H1 (cell line): ENCODE data around the gene FBXO7.

Experiments used
- CEBPB ChIP-seq: IDR thresholded peaks from 2 replicates; pipeline ENCODE4 v1.6.1; 2012; ENCODE audit warnings: low read depth, low read length
- CHD2 ChIP-seq: IDR thresholded peaks from 2 replicates; pipeline ENCODE4 v1.6.1; 2012; ENCODE audit warnings: low read length, improper control_type of control experiment
- CREB1 ChIP-seq: IDR thresholded peaks from 2 replicates; pipeline ENCODE4 v1.6.1; 2012; ENCODE audit warnings: inconsistent platforms
- CTCF ChIP-seq, 3 experiments: IDR thresholded peaks; 1 replicate in 2 of 3; 2 replicates in 1 of 3; pipeline versions ENCODE4 v1.5.1 to v1.6.1; 2011; ENCODE audit warnings: low read length in 3 of 3, mild to moderate bottlenecking in 3 of 3, inconsistent platforms in 2 of 3, low read depth in 1 of 3, moderate library complexity in 1 of 3; ENCODE audit not compliant: insufficient read depth in 1 of 3; ENCODE audit errors: control extremely low read depth in 1 of 3
- GTF2F1 ChIP-seq: IDR thresholded peaks from 2 replicates; pipeline ENCODE4 v1.6.1; 2012; ENCODE audit warnings: low read depth, low read length, improper control_type of control experiment, borderline replicate concordance
- NANOG ChIP-seq: IDR thresholded peaks from 2 replicates; pipeline ENCODE4 v1.6.1; 2011; ENCODE audit warnings: low read length, low read depth, mild to moderate bottlenecking, inconsistent platforms; ENCODE audit not compliant: insufficient read depth, poor library complexity, severe bottlenecking
- NRF1 ChIP-seq: IDR thresholded peaks from 2 replicates; pipeline ENCODE4 v1.6.1; 2011; ENCODE audit warnings: mild to moderate bottlenecking, low read depth, low read length, improper control_type of control experiment
- POLR2AphosphoS5 ChIP-seq: IDR thresholded peaks from 2 replicates; pipeline ENCODE4 v1.6.1; 2011; ENCODE audit warnings: low read depth, low read length
- RAD21 ChIP-seq, 2 experiments: IDR thresholded peaks in 1 of 2; conservative IDR thresholded peaks in 1 of 2; 2 replicates each; pipeline ENCODE4 v1.6.1; 2011; ENCODE audit warnings: low read depth in 2 of 2, low read length in 2 of 2, improper control_type of control experiment in 1 of 2, inconsistent platforms in 1 of 2, mild to moderate bottlenecking in 1 of 2, moderate library complexity in 1 of 2
- SIX5 ChIP-seq: IDR thresholded peaks from 2 replicates; pipeline ENCODE4 v1.6.1; 2011; ENCODE audit warnings: mild to moderate bottlenecking, low read depth, low read length
- SRF ChIP-seq: IDR thresholded peaks from 2 replicates; pipeline ENCODE4 v1.6.1; 2011; ENCODE audit warnings: mild to moderate bottlenecking, low read depth, low read length, moderate library complexity
- TAF1 ChIP-seq: IDR thresholded peaks from 2 replicates; pipeline ENCODE4 v1.6.1; 2011; ENCODE audit warnings: mild to moderate bottlenecking, low read depth, low read length
- ZNF274 ChIP-seq: IDR thresholded peaks from 2 replicates; pipeline ENCODE4 v1.7.0; 2012; ENCODE audit warnings: low read length, borderline replicate concordance; ENCODE audit errors: extremely low read depth

- TF ChIP-seq CTCF (IDR thresholded peaks at IDR 0.05; ENCODE audit: control extremely low read depth in 1 of 3, insufficient read depth in 1 of 3, low read depth in 1 of 3, low read length in 3 of 3) (no peak), NANOG (no peak), NRF1 (no peak), GTF2F1 (no peak), CHD2 (no peak), CEBPB (no peak), POLR2AphosphoS5 (no peak), SRF (no peak), CREB1 (no peak), RAD21 (IDR thresholded peaks at IDR 0.05 in 1 of 2, conservative IDR thresholded peaks at IDR 0.05 in 1 of 2; ENCODE audit: low read depth in 2 of 2, low read length in 2 of 2) (no peak), TAF1 (no peak), ZNF274 (no peak), SIX5 (no peak)
Observed at GRCh38 chr22:32548039-32548438, 73.4 kb downstream of the FBXO7 start.
